ENCODE results near the gene DLG3. TPM values are rescaled to one million over a fixed set of nuclear protein-coding genes. Genes with fewer than 3 reads are reported as not detected.

DLG3 gene
- total RNA-seq, 1 experiment from 2014 or later, result 31.5 TPM

- Histone ChIP-seq H3K27me3 (ENCODE audit: control insufficient read depth, insufficient read depth, low read length) (peaks cover 8% of the 10 kb centered on the region), H3K4me3 (ENCODE audit: insufficient read depth, low read depth, low read length) (no peak overlapping the region), H3K36me3 (replicated peaks; ENCODE audit: control insufficient read depth, insufficient read depth, low read length) (no peaks in the 10 kb centered on the region)
- DNase-seq, result no peak
Measured at GRCh38 chrX:70449457-70449966, 4.9 kb downstream of the DLG3 start.

DNA sequence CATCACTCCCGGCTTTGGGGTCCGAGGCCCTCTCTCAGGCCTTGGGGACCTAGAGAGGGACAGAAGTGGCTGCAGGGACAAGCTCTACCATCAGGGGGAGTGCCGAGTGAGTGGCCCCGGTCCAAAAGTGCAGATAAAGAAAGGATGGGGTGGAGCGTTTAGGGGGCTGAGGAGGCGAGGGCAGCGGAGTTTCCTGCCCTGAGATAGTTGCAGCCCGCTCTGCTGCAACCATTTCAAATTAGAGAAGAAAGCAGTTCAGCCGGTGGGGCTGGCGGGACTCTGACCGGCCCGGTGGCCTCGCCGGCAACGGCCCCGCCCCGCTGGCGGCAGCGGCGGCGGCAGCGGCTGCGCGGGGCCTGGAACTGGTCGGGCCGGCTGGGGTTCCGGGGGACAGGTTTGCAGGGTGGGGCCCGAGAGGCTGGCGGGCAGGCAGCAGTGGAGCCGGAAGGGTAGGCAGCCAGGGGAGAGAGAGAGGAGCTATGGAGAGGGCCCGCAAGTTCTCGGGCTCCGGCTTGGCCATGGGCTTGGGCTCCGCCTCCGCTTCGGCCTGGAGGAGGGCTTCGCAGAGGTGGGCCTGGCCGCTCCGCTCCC, 7.6 kb downstream of the DLG3 start:
- H3K4me3 ChIP-seq (ENCODE audit: insufficient read depth, low read depth, low read length), result peak overlapping the region; percentile 45
- no peaks in the 10 kb centered on the region for H3K36me3 ChIP-seq (replicated peaks; ENCODE audit: control insufficient read depth, insufficient read depth, low read length)
- peak; percentile 78 for DNase-seq
- no peaks in the 10 kb centered on the region for H3K27me3 ChIP-seq (ENCODE audit: control insufficient read depth, insufficient read depth, low read length)

DNA sequence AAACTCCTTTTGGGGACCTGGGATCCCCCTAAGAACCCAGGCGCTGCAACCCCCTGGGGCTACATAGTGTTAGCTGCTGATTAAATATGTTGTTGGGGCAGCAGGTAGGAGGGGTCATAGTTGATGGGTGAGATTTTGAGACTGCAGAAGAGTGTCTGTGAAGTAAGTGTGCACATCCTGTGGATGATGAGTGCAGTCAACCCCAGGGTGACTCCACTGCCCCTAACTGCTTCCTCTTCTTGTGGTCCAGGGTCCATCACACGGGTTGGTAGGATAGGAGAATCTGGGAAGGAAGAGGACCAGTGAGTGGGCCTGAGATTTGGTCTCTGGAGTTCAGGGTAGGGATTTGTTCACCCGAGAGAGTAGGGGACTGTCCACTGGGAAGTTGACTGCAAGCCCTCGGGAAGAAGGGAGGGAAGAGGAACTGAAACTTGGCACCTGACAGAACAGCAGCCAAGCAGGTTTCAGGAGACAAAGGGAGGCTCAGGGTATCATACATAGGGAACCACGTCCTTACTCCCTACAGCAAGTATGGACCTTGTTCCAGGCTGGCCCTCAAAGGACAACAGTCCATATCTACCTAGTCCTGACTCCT, 8.5 kb downstream of the DLG3 start:
- H3K27me3 ChIP-seq (ENCODE audit: control insufficient read depth, insufficient read depth, low read length), result no peaks in the 10 kb centered on the region
- peak overlapping the region; percentile 45; the same call in 1 of the 2 replicates for H3K4me3 ChIP-seq (ENCODE audit: insufficient read depth, low read depth, low read length)
- no peaks in the 10 kb centered on the region for H3K36me3 ChIP-seq (replicated peaks; ENCODE audit: control insufficient read depth, insufficient read depth, low read length)
- DNase-seq, result no peak

- peak; percentile 96 for DNase-seq
- Histone ChIP-seq H3K4me3 (ENCODE audit: insufficient read depth, low read depth, low read length) (peak overlapping the region; percentile 78), H3K27me3 (ENCODE audit: control insufficient read depth, insufficient read depth, low read length) (no peaks in the 10 kb centered on the region), H3K36me3 (replicated peaks; ENCODE audit: control insufficient read depth, insufficient read depth, low read length) (no peaks in the 10 kb centered on the region)
Measured at GRCh38 chrX:70454441-70455365, 10.1 kb downstream of the DLG3 start.

DNA sequence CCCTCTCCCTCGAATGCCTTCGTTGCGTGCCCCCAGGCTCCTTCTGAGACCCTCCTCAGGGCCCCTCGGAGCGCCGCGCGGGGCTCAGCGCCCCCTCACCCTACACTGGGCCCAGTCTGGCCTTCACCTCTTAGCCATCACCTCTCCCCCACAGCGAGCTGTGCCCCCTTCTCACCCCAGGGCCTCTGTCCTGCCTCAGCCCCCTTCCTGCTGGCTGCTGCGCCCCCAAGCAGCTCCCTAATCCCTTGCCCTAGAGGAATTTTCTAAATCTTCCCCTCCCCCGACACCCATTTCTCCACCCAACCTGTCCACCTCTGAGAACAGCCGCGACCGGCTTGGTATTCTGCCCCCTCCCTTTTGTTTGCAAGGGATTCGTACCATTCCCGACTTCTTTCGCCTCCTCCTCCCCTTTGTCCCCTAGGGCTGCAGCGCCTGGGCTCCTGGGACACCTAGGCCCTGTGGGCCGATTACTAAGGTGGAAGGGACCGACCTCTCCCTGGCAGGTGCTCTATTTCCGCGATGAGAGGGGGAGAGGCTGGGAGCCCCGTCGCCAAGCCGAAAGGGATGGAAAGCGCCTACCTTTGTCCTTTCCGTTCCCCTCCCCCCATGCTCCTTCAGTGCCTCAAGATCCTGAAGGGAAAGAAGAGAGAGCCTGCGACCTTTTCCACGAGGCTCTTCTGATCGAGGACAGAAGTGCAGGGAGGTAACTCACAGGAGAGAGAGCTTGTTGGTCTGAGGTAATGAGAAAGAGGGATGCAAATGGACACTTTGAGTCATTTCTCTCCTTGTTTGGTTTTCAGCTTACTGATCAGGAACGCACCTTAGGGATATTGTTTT, 10.9 kb downstream of the DLG3 start:
- H3K27me3 ChIP-seq (ENCODE audit: control insufficient read depth, insufficient read depth, low read length), result no peaks in the 10 kb centered on the region
- no peak for DNase-seq
- peak overlapping the region; percentile 78 for H3K4me3 ChIP-seq (ENCODE audit: insufficient read depth, low read depth, low read length)
- no peaks in the 10 kb centered on the region; the same call in 1 of the 2 replicates for H3K36me3 ChIP-seq (replicated peaks; ENCODE audit: control insufficient read depth, insufficient read depth, low read length)

DNA sequence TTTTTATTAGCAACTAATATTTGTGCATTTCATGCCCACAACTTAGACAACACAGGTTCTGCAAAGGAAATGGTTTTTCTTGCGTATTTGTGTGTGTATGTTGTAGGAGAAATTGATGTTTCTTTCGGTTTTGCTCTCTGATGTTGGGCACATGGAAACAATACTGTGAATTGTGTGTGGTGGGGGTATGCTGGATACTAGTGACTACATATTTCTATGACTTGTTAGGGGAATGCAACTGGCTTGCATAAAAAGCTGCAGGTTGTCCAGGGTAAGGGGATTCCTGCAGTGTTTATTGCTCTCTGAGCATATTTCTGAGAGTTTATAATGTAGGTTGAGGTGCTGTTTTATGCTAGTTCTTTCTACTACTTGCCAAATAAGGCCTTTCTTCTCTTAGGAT, 11.6 kb downstream of the DLG3 start:
- peak overlapping the region; percentile 78 for H3K4me3 ChIP-seq (ENCODE audit: insufficient read depth, low read depth, low read length)
- H3K27me3 ChIP-seq (ENCODE audit: control insufficient read depth, insufficient read depth, low read length), result no peaks in the 10 kb centered on the region
- no peaks in the 10 kb centered on the region; the same call in 1 of the 2 replicates for H3K36me3 ChIP-seq (replicated peaks; ENCODE audit: control insufficient read depth, insufficient read depth, low read length)
- no peak for DNase-seq

- no peaks in the 10 kb centered on the region; the same call in 1 of the 2 replicates for H3K36me3 ChIP-seq (replicated peaks; ENCODE audit: control insufficient read depth, insufficient read depth, low read length)
- no peaks in the 10 kb centered on the region for H3K27me3 ChIP-seq (ENCODE audit: control insufficient read depth, insufficient read depth, low read length)
- DNase-seq, result no peak
- H3K4me3 ChIP-seq (ENCODE audit: insufficient read depth, low read depth, low read length), result no peak overlapping the region
Measured at GRCh38 chrX:70461026-70461425, 16.4 kb downstream of the DLG3 start.

GRCh38 chrX:70464051-70464450, 19.4 kb downstream of the DLG3 start:
- no peaks in the 10 kb centered on the region for H3K27me3 ChIP-seq (ENCODE audit: control insufficient read depth, insufficient read depth, low read length)

GRCh38 chrX:70466968-70467367, 22.3 kb downstream of the DLG3 start:
- no peaks in the 10 kb centered on the region for H3K27me3 ChIP-seq (ENCODE audit: control insufficient read depth, insufficient read depth, low read length)
- no peak overlapping the region for H3K4me3 ChIP-seq (ENCODE audit: insufficient read depth, low read depth, low read length)
- DNase-seq, result no peak
- no peaks in the 10 kb centered on the region for H3K36me3 ChIP-seq (replicated peaks; ENCODE audit: control insufficient read depth, insufficient read depth, low read length)

More at GRCh38 chrX:70464051-70464450, 19.4 kb downstream of the DLG3 start:
- Histone ChIP-seq H3K36me3 (replicated peaks; ENCODE audit: control insufficient read depth, insufficient read depth, low read length) (no peaks in the 10 kb centered on the region; the same call in 1 of the 2 replicates), H3K4me3 (ENCODE audit: insufficient read depth, low read depth, low read length) (no peak overlapping the region)
- DNase-seq, result no peak

DNA sequence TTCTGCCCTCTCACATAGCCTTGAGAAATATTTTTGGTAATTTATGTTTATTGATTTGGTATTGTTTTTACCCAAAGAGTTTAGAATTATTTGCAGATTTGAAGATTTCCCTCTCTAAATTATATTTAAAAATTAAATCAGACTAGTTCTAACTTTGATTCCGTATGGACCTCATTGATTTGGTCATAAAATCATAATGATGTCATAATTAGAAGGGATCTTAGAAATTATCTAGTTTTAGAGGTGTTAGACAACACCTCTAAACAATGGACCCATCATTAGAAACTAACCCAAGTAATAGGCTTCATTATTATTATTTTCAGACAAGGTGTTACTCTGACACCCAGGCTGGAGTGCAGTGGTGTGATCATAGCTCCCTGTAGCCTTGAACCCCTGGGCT, 24.1 kb downstream of the DLG3 start:
- no peak for DNase-seq
- Histone ChIP-seq H3K4me3 (ENCODE audit: insufficient read depth, low read depth, low read length) (no peak overlapping the region), H3K36me3 (replicated peaks; ENCODE audit: control insufficient read depth, insufficient read depth, low read length) (no peaks in the 10 kb centered on the region), H3K27me3 (ENCODE audit: control insufficient read depth, insufficient read depth, low read length) (no peaks in the 10 kb centered on the region)

DNA sequence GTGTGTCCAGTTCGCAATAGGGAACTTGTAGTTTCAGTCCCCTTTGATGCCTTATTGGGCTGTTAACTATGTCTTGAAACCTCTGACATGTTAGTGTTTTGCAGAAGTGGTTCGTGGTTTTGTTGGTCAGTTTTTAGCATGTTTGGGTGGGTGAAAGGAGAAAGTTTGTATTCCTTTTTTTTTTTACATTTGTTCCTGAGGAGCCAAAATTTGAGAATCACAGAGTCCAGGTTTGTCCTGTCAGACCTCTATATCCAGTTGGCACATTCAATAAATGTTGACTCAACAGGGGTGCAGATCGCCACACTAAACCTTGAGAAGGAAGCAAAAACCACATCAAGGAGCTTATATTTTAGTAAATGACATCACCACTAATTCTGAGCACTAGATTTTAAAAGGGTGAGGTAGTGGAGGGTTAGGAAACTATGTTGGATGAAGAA, 26.2 kb downstream of the DLG3 start:
- no peak for DNase-seq
- no peak overlapping the region for H3K4me3 ChIP-seq (ENCODE audit: insufficient read depth, low read depth, low read length)
- H3K36me3 ChIP-seq (replicated peaks; ENCODE audit: control insufficient read depth, insufficient read depth, low read length), result no peaks in the 10 kb centered on the region
- no peaks in the 10 kb centered on the region for H3K27me3 ChIP-seq (ENCODE audit: control insufficient read depth, insufficient read depth, low read length)

- no peak overlapping the region for H3K4me3 ChIP-seq (ENCODE audit: insufficient read depth, low read depth, low read length)
- no peaks in the 10 kb centered on the region for H3K27me3 ChIP-seq (ENCODE audit: control insufficient read depth, insufficient read depth, low read length)
- H3K36me3 ChIP-seq (replicated peaks; ENCODE audit: control insufficient read depth, insufficient read depth, low read length), result no peaks in the 10 kb centered on the region
- DNase-seq, result no peak
Measured at GRCh38 chrX:70476166-70476933, 31.7 kb downstream of the DLG3 start.

DNA sequence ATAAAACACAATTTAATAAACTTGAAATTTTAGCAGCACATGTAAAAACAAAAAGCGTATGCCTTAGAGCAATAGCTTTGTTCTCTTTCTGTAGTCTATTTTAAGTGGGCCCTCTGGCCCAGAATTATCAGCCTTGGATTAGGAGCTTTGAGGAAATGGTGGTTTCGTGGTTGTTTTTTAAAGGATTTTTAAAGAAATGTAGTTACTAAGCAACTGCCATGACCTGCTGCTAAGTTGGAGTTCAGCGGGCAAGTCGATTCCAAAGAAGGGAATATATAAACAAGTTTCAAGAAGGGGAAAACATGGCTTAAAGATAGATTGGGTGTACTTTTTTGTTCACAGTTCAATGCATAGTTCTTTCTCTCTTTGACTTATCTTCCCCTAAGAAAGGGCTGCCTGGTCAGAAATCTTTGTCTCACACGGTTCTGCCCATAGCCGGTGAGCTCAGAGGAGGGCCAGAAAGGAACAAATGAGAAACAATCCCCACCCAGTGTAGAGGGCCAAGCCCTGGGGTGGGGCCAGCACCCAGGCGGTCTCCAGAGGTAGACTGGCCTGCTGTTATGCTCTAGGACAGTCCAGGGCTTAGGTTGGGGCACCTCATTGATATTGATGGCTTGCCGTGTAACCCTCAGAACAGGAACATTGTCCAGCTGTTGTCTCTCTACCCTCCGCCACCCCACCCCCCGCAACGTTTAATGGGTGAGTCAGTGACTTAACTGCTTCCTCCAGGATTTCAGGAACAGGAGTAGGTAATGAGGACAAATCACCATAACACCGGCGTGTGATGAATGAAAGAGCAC, 32.5 kb downstream of the DLG3 start:
- Histone ChIP-seq H3K4me3 (ENCODE audit: insufficient read depth, low read depth, low read length) (no peak overlapping the region), H3K36me3 (replicated peaks; ENCODE audit: control insufficient read depth, insufficient read depth, low read length) (peaks cover 2% of the 10 kb centered on the region), H3K27me3 (ENCODE audit: control insufficient read depth, insufficient read depth, low read length) (no peaks in the 10 kb centered on the region)
- DNase-seq, result no peak
